HL-60 (cell line): ENCODE results near the gene DBNL.

Source experiments
- DNase-seq, 2 experiments: peaks; one replicate each; pipeline ENCODE4 v3.0.0-alpha.2; 2010 to 2020; ENCODE audit warnings: low read depth in 1 of 2, low spot score in 1 of 2
- H3K27ac ChIP-seq: fragments of 250-450 bp; sonication (Bioruptor Pico); replicated peaks from 2 replicates; pipeline ENCODE4 v1.5.1; 2020; ENCODE audit warnings: mild to moderate bottlenecking, moderate library complexity
- H3K27me3 ChIP-seq: fragments of 250-450 bp; sonication (Bioruptor Pico); 2 replicates; pipeline ENCODE4 v1.5.1; 2021; ENCODE audit warnings: mild to moderate bottlenecking, moderate library complexity; ENCODE audit not compliant: insufficient read depth, poor library complexity, severe bottlenecking
- H3K4me3 ChIP-seq: replicated peaks from 2 replicates; pipeline ENCODE4 v1.5.1; 2011; ENCODE audit warnings: mild to moderate bottlenecking, control low read depth, low read length; ENCODE audit not compliant: insufficient read depth
- GABPA ChIP-seq: IDR thresholded peaks from 2 replicates; pipeline ENCODE4 v1.6.1; 2012; ENCODE audit warnings: low read depth
- POLR2AphosphoS5 ChIP-seq: IDR thresholded peaks from 2 replicates; pipeline ENCODE4 v1.6.1; 2012; ENCODE audit warnings: low read depth
- SPI1 ChIP-seq: IDR thresholded peaks from 2 replicates; pipeline ENCODE4 v1.6.1; 2012; ENCODE audit warnings: low read depth, mild to moderate bottlenecking, borderline replicate concordance
- TF ChIP-seq, protein P1 (sequence below): IDR thresholded peaks from 2 replicates; pipeline ENCODE4 v1.6.1; 2012; ENCODE audit warnings: low read depth; ENCODE audit not compliant: insufficient replicate concordance
- TF ChIP-seq, protein P2 (sequence below): IDR thresholded peaks from one replicate; pipeline ENCODE4 v1.5.1; 2011; ENCODE audit warnings: low read length, control low read depth, inconsistent platforms; ENCODE audit not compliant: insufficient read depth

DBNL gene

DNA sequence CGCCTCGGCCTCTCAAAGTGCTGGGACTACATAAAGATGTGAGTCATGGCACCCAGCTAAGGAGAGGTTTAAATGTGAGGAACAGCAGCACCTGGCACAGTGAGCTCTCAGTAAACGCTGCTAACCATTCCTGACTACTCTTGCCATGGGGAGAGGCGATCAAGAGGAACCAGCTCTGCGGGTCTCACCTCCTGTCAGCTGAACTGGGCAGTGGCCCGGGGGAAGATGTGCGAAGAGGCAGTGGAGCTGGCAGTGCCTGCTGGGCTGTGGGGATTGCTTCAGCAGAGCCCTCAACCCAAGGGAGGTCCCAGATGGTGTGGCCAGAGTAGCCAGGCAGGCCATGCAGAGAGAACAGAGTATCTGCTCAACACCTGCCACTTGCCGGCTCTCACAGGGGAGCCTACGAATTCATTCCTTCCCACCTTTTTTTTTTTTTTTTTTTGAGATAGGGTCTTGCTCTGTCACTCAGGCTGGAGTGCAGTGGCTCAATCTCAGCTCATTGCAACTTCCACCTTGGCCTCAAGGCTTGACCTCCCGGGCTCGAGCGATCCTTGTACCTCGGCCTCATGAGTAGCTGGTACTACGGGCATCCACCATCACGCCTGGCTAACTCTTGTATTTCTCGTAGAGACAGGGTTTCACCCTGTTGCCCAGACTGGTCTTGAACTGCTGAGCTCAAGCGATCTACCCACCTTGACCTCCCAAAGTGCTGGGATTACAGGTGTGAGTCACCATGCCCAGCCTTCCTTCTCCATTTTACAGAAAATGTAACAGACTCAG is 31.0 kb downstream of the DBNL start:
- no peaks in the 10 kb centered on the region for H3K27me3 ChIP-seq
- no peak overlapping the region for H3K27ac ChIP-seq
- H3K4me3 ChIP-seq: no peak overlapping the region
- no peak for DNase-seq
- no peak for TF ChIP-seq POLR2AphosphoS5
- TF ChIP-seq GABPA: no peak
- TF ChIP-seq SPI1: no peak
- TF ChIP-seq, protein P1, sequence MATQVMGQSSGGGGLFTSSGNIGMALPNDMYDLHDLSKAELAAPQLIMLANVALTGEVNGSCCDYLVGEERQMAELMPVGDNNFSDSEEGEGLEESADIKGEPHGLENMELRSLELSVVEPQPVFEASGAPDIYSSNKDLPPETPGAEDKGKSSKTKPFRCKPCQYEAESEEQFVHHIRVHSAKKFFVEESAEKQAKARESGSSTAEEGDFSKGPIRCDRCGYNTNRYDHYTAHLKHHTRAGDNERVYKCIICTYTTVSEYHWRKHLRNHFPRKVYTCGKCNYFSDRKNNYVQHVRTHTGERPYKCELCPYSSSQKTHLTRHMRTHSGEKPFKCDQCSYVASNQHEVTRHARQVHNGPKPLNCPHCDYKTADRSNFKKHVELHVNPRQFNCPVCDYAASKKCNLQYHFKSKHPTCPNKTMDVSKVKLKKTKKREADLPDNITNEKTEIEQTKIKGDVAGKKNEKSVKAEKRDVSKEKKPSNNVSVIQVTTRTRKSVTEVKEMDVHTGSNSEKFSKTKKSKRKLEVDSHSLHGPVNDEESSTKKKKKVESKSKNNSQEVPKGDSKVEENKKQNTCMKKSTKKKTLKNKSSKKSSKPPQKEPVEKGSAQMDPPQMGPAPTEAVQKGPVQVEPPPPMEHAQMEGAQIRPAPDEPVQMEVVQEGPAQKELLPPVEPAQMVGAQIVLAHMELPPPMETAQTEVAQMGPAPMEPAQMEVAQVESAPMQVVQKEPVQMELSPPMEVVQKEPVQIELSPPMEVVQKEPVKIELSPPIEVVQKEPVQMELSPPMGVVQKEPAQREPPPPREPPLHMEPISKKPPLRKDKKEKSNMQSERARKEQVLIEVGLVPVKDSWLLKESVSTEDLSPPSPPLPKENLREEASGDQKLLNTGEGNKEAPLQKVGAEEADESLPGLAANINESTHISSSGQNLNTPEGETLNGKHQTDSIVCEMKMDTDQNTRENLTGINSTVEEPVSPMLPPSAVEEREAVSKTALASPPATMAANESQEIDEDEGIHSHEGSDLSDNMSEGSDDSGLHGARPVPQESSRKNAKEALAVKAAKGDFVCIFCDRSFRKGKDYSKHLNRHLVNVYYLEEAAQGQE: no peak
- TF ChIP-seq, protein P2, sequence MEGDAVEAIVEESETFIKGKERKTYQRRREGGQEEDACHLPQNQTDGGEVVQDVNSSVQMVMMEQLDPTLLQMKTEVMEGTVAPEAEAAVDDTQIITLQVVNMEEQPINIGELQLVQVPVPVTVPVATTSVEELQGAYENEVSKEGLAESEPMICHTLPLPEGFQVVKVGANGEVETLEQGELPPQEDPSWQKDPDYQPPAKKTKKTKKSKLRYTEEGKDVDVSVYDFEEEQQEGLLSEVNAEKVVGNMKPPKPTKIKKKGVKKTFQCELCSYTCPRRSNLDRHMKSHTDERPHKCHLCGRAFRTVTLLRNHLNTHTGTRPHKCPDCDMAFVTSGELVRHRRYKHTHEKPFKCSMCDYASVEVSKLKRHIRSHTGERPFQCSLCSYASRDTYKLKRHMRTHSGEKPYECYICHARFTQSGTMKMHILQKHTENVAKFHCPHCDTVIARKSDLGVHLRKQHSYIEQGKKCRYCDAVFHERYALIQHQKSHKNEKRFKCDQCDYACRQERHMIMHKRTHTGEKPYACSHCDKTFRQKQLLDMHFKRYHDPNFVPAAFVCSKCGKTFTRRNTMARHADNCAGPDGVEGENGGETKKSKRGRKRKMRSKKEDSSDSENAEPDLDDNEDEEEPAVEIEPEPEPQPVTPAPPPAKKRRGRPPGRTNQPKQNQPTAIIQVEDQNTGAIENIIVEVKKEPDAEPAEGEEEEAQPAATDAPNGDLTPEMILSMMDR: no peak

DNA sequence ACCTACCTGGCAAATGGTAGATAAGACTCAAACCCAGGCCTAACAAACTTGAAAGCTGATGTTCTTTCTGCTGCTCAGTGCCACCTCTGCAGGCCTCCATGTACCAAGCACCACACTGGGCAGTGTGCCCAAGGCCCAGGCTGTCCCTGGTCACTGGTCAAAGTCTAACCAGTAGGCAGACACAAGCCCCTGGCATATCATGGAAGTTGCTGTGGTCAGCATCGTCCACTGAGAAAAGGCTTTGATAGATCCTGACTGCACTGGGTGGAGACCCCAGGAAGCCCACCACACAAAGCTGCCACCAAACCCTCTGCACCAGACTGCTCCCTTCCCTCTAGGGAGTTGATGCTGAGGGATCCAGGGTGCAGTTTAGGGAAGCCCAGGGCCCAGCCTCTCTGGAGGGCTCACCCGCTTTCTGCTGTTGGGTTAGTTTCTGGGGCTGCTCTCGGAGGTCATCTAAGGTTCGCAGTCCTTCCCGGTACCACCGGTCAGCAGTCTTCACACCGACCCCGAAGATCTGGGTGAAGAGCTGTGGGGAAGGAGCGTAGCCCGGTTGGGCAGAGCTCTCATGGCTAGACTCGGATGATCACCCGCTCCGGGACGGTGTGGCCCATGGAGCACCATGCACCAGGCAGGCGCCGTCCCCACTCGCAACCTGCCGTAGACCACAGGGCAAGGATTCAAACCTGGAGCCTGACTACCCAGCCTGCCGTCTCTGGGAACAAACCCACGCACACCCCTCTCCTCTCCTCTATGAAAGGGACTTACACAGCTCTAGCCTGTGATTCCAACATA is 31.8 kb downstream of the DBNL start:
- no peak overlapping the region for H3K4me3 ChIP-seq
- no peak overlapping the region for H3K27ac ChIP-seq
- no peak for DNase-seq
- no peaks in the 10 kb centered on the region for H3K27me3 ChIP-seq
- no peak for TF ChIP-seq POLR2AphosphoS5
- TF ChIP-seq, protein P2: no peak
- TF ChIP-seq SPI1: no peak
- TF ChIP-seq, protein P1: no peak
- TF ChIP-seq GABPA: no peak

DNA sequence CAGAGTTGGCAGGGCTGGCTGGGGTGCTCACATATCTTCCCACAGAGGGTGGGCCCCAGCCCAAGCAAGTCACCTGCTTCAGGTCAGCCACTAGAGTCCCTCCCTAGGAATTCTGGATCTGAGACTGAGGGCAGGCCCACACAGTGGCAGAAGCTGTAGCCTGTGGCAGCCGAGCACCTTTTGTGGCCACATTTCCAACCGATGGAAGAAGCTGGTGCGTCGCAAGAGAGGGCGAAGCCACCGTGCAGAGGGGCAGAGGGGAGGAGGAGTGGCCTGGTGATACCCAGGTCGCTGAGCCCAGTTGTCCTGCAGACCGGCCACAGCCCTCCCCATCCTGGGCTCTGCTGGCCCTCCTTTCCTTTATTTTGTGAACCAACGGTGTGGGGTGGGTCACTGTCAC is 32.6 kb downstream of the DBNL start:
- no peaks in the 10 kb centered on the region for H3K27me3 ChIP-seq
- H3K4me3 ChIP-seq: no peak overlapping the region
- H3K27ac ChIP-seq: no peak overlapping the region
- TF ChIP-seq, protein P2: no peak
- TF ChIP-seq POLR2AphosphoS5: no peak
- no peak for TF ChIP-seq GABPA
- TF ChIP-seq, protein P1: no peak
- TF ChIP-seq SPI1: no peak
- DNase-seq: no peak
